ENCODE results near the gene INSYN2B.

GRCh38 chr5:170021506-170021905 lies 41.2 kb upstream of the INSYN2B start:
- no peak for TF ChIP-seq CTCF (IDR thresholded peaks at IDR 0.05; ENCODE audit: insufficient read depth, low read length)
- TF ChIP-seq POLR2AphosphoS5 (IDR thresholded peaks at IDR 0.05; ENCODE audit: low read depth), result no peak
- TF ChIP-seq REST (IDR thresholded peaks at IDR 0.05; ENCODE audit: insufficient replicate concordance, low read depth), result no peak

All from HL-60 (cell line).